Esophagus muscularis mucosa (tissue), 3 donors: ENCODE data around the gene NHLRC4.

Source experiments
- EP300 ChIP-seq: sonication (generic); formaldehyde crosslinking; IDR thresholded peaks from one replicate; pipeline ENCODE4 v1.6.1; 2017; ENCODE audit warnings: antibody characterized with exemption
- TF ChIP-seq, protein P1 (sequence below), 3 experiments: fragments of 200-600 bp in 2 of 3; fragments of 450-650 bp in 1 of 3; sonication (generic) in 2 of 3; IDR thresholded peaks; one replicate each; pipeline ENCODE4 v1.5.1; 2017 to 2019; ENCODE audit warnings: antibody characterized with exemption in 3 of 3, mild to moderate bottlenecking in 2 of 3, moderate library complexity in 1 of 3

GRCh38 chr16:527015-527903 lies 39.5 kb upstream of the NHLRC4 start, which contains the start of gene CAPN15:
- TF ChIP-seq, protein P1, sequence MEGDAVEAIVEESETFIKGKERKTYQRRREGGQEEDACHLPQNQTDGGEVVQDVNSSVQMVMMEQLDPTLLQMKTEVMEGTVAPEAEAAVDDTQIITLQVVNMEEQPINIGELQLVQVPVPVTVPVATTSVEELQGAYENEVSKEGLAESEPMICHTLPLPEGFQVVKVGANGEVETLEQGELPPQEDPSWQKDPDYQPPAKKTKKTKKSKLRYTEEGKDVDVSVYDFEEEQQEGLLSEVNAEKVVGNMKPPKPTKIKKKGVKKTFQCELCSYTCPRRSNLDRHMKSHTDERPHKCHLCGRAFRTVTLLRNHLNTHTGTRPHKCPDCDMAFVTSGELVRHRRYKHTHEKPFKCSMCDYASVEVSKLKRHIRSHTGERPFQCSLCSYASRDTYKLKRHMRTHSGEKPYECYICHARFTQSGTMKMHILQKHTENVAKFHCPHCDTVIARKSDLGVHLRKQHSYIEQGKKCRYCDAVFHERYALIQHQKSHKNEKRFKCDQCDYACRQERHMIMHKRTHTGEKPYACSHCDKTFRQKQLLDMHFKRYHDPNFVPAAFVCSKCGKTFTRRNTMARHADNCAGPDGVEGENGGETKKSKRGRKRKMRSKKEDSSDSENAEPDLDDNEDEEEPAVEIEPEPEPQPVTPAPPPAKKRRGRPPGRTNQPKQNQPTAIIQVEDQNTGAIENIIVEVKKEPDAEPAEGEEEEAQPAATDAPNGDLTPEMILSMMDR (IDR thresholded peaks at IDR 0.05) = peak in 1 of 3 experiments; percentile 43
- no peak for TF ChIP-seq EP300
